MM.1S (cell line): ENCODE data around the gene SERINC4.
"Not testable (repeated sequence)": the region's sequence is repeated elsewhere in the genome, so short reads cannot be mapped to it uniquely, and the experiment has no call there.

Source experiments
- DNase-seq: peaks from one replicate; pipeline ENCODE4 v3.0.0-alpha.2; 2015
- H2AFZ ChIP-seq: fragments of 300-600 bp; sonication (generic); 2 replicates; pipeline ENCODE4 v1.6.0; 2016; ENCODE audit warnings: antibody characterized with exemption, low read length
- H3F3A ChIP-seq: fragments of 300-600 bp; sonication (generic); 2 replicates; pipeline ENCODE4 v1.6.1; 2016; ENCODE audit warnings: mild to moderate bottlenecking, antibody characterized with exemption, low read length, moderate library complexity, mixed read lengths; ENCODE audit not compliant: insufficient read depth
- H3K27ac ChIP-seq: fragments of 300-600 bp; sonication (generic); 2 replicates; pipeline ENCODE4 v1.5.1; 2016; ENCODE audit warnings: mild to moderate bottlenecking, low read length
- H3K27me3 ChIP-seq: fragments of 300-600 bp; sonication (generic); replicated peaks from 2 replicates; pipeline ENCODE4 v1.6.0; 2016; ENCODE audit warnings: low read length; ENCODE audit not compliant: insufficient read depth
- H3K36me3 ChIP-seq: fragments of 300-600 bp; sonication (generic); replicated peaks from 2 replicates; pipeline ENCODE4 v1.6.1; 2016; ENCODE audit warnings: mild to moderate bottlenecking, low read length, mixed read lengths; ENCODE audit not compliant: insufficient read depth
- H3K4me1 ChIP-seq: fragments of 300-600 bp; sonication (generic); 2 replicates; pipeline ENCODE4 v1.6.1; 2016; ENCODE audit warnings: low read length, mixed read lengths
- H3K4me2 ChIP-seq: fragments of 300-600 bp; sonication (generic); 2 replicates; pipeline ENCODE4 v1.6.0; 2016; ENCODE audit warnings: low read depth, low read length
- H3K4me3 ChIP-seq: fragments of 300-600 bp; sonication (generic); 2 replicates; pipeline ENCODE4 v1.5.1; 2016; ENCODE audit warnings: low read length, mixed read lengths
- H3K79me2 ChIP-seq: fragments of 300-600 bp; sonication (generic); 2 replicates; pipeline ENCODE4 v1.6.1; 2016; ENCODE audit warnings: mixed run types, low read length, mixed read lengths
- H3K9ac ChIP-seq: fragments of 300-600 bp; sonication (generic); 2 replicates; pipeline ENCODE4 v1.6.1; 2016; ENCODE audit warnings: low read length, mixed read lengths
- H3K9me2 ChIP-seq: fragments of 300-600 bp; sonication (generic); replicated peaks from 2 replicates; pipeline ENCODE4 v1.6.1; 2016; ENCODE audit warnings: mild to moderate bottlenecking, low read length, mixed read lengths; ENCODE audit not compliant: insufficient read depth
- H3K9me3 ChIP-seq: fragments of 300-600 bp; sonication (generic); replicated peaks from 2 replicates; pipeline ENCODE4 v1.6.1; 2016; ENCODE audit warnings: mild to moderate bottlenecking, low read length, mixed read lengths; ENCODE audit not compliant: insufficient read depth
- H4K20me1 ChIP-seq: fragments of 300-600 bp; sonication (generic); 2 replicates; pipeline ENCODE4 v1.6.1; 2016; ENCODE audit warnings: mild to moderate bottlenecking, low read length, moderate library complexity, mixed read lengths; ENCODE audit not compliant: insufficient read depth
- CTCF ChIP-seq: fragments of 300-600 bp; sonication (generic); IDR thresholded peaks from 2 replicates; pipeline ENCODE4 v1.5.1; 2016; ENCODE audit warnings: antibody characterized with exemption, low read length, mixed read lengths
- EZH2 ChIP-seq: fragments of 300-600 bp; sonication (generic); optimal IDR thresholded peaks from 2 replicates; pipeline ENCODE3; 2017; ENCODE audit warnings: low read depth, mild to moderate bottlenecking, antibody characterized with exemption, low read length, mixed read lengths
- EZH2phosphoT487 ChIP-seq: fragments of 300-600 bp; sonication (generic); IDR thresholded peaks from 2 replicates; pipeline ENCODE4 v1.6.1; 2018; ENCODE audit warnings: antibody characterized with exemption, low read length

The SERINC4 gene

DNA sequence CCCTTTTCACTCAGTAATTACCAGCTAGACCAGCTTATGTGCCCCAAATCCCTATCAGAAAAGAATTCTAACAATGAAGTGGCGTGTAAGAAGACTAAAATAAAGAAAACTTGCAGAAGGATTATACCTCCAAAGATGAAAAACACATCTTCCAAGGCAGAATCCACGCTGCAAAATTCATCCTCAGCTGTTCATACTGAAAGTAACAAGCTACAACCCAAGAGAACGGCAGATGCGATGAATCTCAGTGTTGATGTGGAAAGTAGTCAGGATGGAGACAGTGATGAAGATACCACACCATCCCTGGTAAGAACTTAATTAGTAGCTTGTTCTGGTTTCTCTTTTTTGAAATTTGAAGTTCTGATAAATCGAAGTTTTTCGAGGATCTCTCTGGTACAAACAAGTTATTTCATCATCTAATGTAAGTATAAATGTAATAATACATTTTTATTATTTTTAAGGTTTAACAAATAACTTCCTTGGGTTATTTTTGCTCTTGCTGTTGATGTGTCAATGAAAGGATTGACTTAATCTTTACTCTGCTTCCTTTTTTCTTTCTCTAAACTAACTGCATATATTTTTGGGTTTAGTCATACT lies 28.1 kb upstream of the SERINC4 start:
- Histone ChIP-seq H3K27me3 (no peaks in the 10 kb centered on the region), H3K79me2 (peaks cover 77% of the 10 kb centered on the region), H2AFZ (no peak overlapping the region), H3K9me3 (no peaks in the 10 kb centered on the region), H3K9me2 (no peaks in the 10 kb centered on the region), H3K27ac (peak overlapping the region; percentile 54; the same call in 1 of the 2 replicates), H3F3A (peaks cover 6% of the 10 kb centered on the region; the same call in 1 of the 2 replicates), H3K36me3 (peaks cover 4% of the 10 kb centered on the region; the same call in 1 of the 2 replicates), H3K4me2 (peak overlapping the region; percentile 85), H3K4me1 (peaks cover 7% of the 10 kb centered on the region), H3K4me3 (peak overlapping the region; percentile 85), H4K20me1 (peaks cover 4% of the 10 kb centered on the region; the same call in 1 of the 2 replicates), H3K9ac (peak overlapping the region; percentile 89)
- TF ChIP-seq EZH2 (no peak), EZH2phosphoT487 (no peak), CTCF (no peak)
- DNase-seq = peak; percentile 42

DNA sequence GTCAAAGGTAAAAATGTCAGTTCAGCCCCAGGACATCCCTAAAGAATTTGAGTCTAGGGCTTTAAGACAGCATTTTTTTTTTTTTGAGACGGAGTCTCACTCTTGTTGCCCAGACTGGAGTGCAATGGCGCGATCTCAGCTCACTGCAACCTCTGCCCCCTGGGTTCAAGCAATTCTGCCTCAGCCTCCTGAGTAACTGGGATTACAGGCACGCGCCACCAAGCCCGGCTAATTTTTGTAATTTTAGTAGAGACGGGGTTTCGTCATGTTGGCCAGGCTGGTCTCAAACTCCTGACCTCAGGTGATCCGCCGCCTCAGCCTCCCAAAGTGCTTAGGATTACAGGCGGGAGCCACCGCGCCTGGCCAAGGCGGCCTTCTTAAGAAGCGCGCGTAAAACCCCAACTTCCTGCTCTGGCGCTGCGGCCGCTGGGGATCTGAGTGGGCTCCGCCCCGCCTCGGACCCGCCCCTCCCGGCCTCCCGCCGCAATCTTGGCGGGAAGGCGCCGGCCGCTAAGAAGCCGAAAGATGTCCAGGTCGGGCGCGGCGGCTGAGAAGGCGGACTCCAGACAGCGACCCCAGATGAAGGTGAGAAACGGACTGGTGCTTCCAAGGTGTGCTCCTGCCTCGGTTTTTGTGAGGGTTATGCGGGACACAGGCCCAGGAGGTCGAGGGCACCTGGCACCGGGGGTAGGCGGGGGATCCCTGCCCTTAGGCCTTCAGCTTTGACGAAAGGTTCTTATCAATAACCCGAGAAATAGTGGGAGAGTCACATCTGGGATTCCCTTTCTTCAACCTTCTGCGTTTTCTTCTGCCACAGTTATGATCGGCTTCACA lies 26.7 kb upstream of the SERINC4 start, which contains the start of gene WDR76:
Gene WDR76, plus strand, starts transcription at position 495 of the 834 bp plus-strand sequence. Its CDS starts 31 bp downstream, at position 526.
- Histone ChIP-seq H3K4me1 (peaks cover 7% of the 10 kb centered on the region), H3K27ac (peak within 1 kb of the TSS; percentile 54), H3K9me2 (no peaks in the 10 kb centered on the region), H3K4me2 (peak within 1 kb of the TSS; percentile 85), H3F3A (peaks cover 6% of the 10 kb centered on the region; the same call in 1 of the 2 replicates), H3K36me3 (peaks cover 4% of the 10 kb centered on the region; the same call in 1 of the 2 replicates), H3K9ac (peak within 1 kb of the TSS; percentile 89), H3K9me3 (no peaks in the 10 kb centered on the region), H3K79me2 (peaks cover 74% of the 10 kb centered on the region), H4K20me1 (peaks cover 3% of the 10 kb centered on the region; the same call in 1 of the 2 replicates), H3K4me3 (peak within 1 kb of the TSS; percentile 85), H3K27me3 (no peaks in the 10 kb centered on the region), H2AFZ (peak within 1 kb of the TSS; percentile 76)
- TF ChIP-seq EZH2 (no peak), CTCF (no peak), EZH2phosphoT487 (no peak)
- DNase-seq = peak; percentile 92

DNA sequence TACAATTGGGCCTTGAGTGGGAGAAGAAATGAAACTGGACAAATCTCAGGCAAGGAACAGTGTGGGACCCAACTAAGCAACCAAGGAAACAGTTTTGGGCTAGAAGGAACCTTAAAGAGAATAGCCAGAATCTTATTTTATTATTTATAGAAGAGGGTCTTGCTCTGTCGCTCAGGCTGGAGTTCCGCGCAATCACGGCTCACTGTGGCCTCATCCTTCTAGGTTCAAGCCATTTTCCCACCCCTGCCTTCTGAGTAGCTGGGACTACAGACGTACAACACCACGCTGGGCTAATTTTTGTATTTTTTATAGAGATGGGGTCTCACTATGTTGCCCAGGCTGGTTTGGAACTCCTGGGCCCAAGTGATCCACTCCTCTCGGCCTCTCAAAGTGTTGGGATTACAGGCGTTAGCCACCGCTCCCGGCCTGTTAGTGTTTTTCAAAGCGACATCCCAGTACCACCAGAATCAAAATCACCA lies 26.0 kb upstream of the SERINC4 start:
- H3K4me3 ChIP-seq = peak overlapping the region; percentile 85; the same call in 1 of the 2 replicates
- H3K27ac ChIP-seq = peak overlapping the region; percentile 54; the same call in 1 of the 2 replicates
- H2AFZ ChIP-seq = peak overlapping the region; percentile 76
- H3K9me2 ChIP-seq = no peaks in the 10 kb centered on the region
- H3K36me3 ChIP-seq = peaks cover 4% of the 10 kb centered on the region; the same call in 1 of the 2 replicates
- no peaks in the 10 kb centered on the region for H4K20me1 ChIP-seq
- peak overlapping the region; percentile 89 for H3K9ac ChIP-seq
- peaks cover 74% of the 10 kb centered on the region for H3K79me2 ChIP-seq
- peaks cover 6% of the 10 kb centered on the region; the same call in 1 of the 2 replicates for H3F3A ChIP-seq
- H3K4me1 ChIP-seq = peaks cover 7% of the 10 kb centered on the region
- TF ChIP-seq EZH2 (no peak), EZH2phosphoT487 (no peak), CTCF (no peak)
- no peak for DNase-seq
- no peaks in the 10 kb centered on the region for H3K27me3 ChIP-seq
- H3K9me3 ChIP-seq = no peaks in the 10 kb centered on the region
- peak overlapping the region; percentile 19; the same call in 1 of the 2 replicates for H3K4me2 ChIP-seq

DNA sequence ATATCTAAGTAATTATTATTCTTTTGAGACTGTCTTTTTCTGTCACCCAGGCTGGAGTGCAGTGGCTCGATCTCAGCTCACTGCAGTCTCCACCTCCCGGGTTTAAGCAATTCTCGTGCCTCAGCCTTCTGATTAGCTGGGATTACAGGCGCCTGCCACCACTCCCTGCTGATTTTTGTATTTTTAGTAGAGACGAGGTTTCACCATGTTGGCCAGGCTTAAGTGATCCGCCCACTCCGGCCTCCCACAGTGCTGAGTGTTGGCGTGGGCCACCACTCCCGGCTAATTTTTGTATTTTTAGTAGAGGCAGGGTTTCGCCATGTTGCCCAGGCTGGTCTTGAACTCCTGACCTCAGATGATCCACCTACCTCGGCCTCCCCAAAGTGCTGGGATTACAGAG lies 25.3 kb upstream of the SERINC4 start:
- not testable (repeated sequence) for H3K27me3 ChIP-seq, H3K27ac ChIP-seq, H3K4me2 ChIP-seq, H3K9ac ChIP-seq, H4K20me1 ChIP-seq, H3K36me3 ChIP-seq, H3K9me2 ChIP-seq, H3F3A ChIP-seq, DNase-seq, H3K9me3 ChIP-seq, H3K4me1 ChIP-seq, H2AFZ ChIP-seq, H3K4me3 ChIP-seq
- peaks cover 74% of the 10 kb centered on the region for H3K79me2 ChIP-seq
